NT2/D1 (cell line): ENCODE results near the gene GTF3C6.

ENCODE experiments used
- SUZ12 ChIP-seq: IDR thresholded peaks from 2 replicates; pipeline ENCODE4 v1.6.1; 2011; ENCODE audit not compliant: insufficient read length, insufficient read depth; ENCODE audit errors: extremely low read depth
- YY1 ChIP-seq: IDR thresholded peaks from 2 replicates; pipeline ENCODE4 v1.6.1; 2011; ENCODE audit not compliant: insufficient read length, insufficient read depth

DNA sequence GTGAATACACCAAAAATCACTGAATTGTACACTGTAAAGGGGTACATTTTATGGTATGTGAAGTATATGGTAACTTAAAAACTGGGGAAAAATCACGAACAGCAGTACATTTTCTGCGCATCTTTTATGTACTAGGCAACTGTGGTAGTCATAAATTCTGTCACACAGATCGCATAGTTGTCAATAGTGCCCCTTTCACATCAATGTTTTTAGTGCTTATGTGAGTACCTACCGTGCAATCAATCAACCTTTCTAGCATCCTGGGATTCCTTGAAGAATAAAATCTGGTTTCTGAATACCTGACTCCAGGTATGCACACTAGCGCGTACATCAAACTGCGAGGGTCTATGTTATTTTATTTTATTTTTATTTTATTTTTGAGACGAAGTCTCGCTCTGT, 22.7 kb downstream of the GTF3C6 start:
- no peak for TF ChIP-seq YY1
- TF ChIP-seq SUZ12: no peak
